GM12878 (cell line): ENCODE results near the gene KLHL24. TPM values are rescaled to one million over a fixed set of nuclear protein-coding genes. Genes with fewer than 3 reads are reported as not detected.

Experiments used
- ATAC-seq: fragments of 200-7000 bp; cut with Tn5 transposase; 3 replicates; pipeline ENCODE4 v1.9.1; 2020; ENCODE audit warnings: mild to moderate bottlenecking, moderate library complexity
- BruUV-seq: library from RNA; stranded (reverse); fragments of 400-500 nt; replicated peaks from 2 replicates; lab custom pipeline; 2021; lab: Mats Ljungman, UMichigan
- CTCF ChIA-PET: fragments of 300-600 bp; sonication (Branson Sonifier 250); formaldehyde crosslinking; extraction: SDS; loops from one replicate; lab custom pipeline; 2021; ENCODE audit warnings: inconsistent platforms; lab: Yijun Ruan, JAX
- POLR2A ChIA-PET: fragments of 350-600 bp; formaldehyde crosslinking; extraction: SDS; loops from one replicate; lab custom pipeline; 2021; ENCODE audit warnings: inconsistent platforms; lab: Charles Lee
- RAD21 ChIA-PET: fragments of 300-600 bp; sonication (Branson Sonifier 250); formaldehyde crosslinking; loops from one replicate; lab custom pipeline; 2023; ENCODE audit warnings: antibody characterized with exemption; ENCODE audit not compliant: unreplicated experiment; lab: Charles Lee
- SMC1A ChIA-PET: fragments of 300-600 bp; sonication (Branson Sonifier 250); formaldehyde crosslinking; loops from one replicate; lab custom pipeline; 2023; ENCODE audit not compliant: unreplicated experiment, uncharacterized antibody; lab: Charles Lee
- DNase-seq: peaks from one replicate; pipeline ENCODE4 v3.0.0-alpha.2; 2011; ENCODE audit warnings: low read depth, low spot score
- FAIRE-seq: peaks from 3 replicates; lab custom pipeline; 2011; peaks lifted over from hg19 to GRCh38; lab: Jason Lieb, UNC
- H2AFZ ChIP-seq: 2 replicates; pipeline ENCODE4 v1.6.0; 2011; ENCODE audit warnings: low read depth, low read length, control low read depth; ENCODE audit not compliant: control insufficient read depth
- H3K27ac ChIP-seq: 2 replicates; pipeline ENCODE4 v1.5.1; 2011; ENCODE audit warnings: control low read depth; ENCODE audit not compliant: control insufficient read depth, insufficient read depth
- H3K27me3 ChIP-seq, 2 experiments: replicated peaks in 1 of 2; 2 replicates each; pipeline versions ENCODE4 v1.6.0 to v1.6.1; 2011; ENCODE audit warnings: low read length in 1 of 2; ENCODE audit not compliant: control insufficient read depth in 2 of 2, insufficient read depth in 2 of 2
- H3K36me3 ChIP-seq, 2 experiments: 2 replicates each; pipeline ENCODE4 v1.5.1; 2011; ENCODE audit warnings: low read length in 1 of 2; ENCODE audit not compliant: control insufficient read depth in 2 of 2, insufficient read depth in 2 of 2
- H3K4me1 ChIP-seq: 2 replicates; pipeline ENCODE4 v1.6.1; 2011; ENCODE audit warnings: mild to moderate bottlenecking, low read length, moderate library complexity, mixed read lengths; ENCODE audit not compliant: control insufficient read depth, insufficient read depth
- H3K4me2 ChIP-seq: 2 replicates; pipeline ENCODE4 v1.6.0; 2011; ENCODE audit warnings: control low read depth; ENCODE audit not compliant: control insufficient read depth, insufficient read depth
- H3K4me3 ChIP-seq: fragments of 200-600 bp; sonication (generic); 2 replicates; pipeline ENCODE4 v1.5.1; 2016
- H3K79me2 ChIP-seq: 2 replicates; pipeline ENCODE4 v1.6.0; 2011; ENCODE audit warnings: low read length; ENCODE audit not compliant: control insufficient read depth, insufficient read depth
- H3K9ac ChIP-seq: 2 replicates; pipeline ENCODE4 v1.8.0; 2011; ENCODE audit warnings: low read length, control low read depth, mixed read lengths; ENCODE audit not compliant: control insufficient read depth, insufficient read depth
- H3K9me3 ChIP-seq: replicated peaks from 3 replicates; pipeline ENCODE4 v1.5.1; 2011; ENCODE audit warnings: mild to moderate bottlenecking, low read length; ENCODE audit not compliant: control insufficient read depth, insufficient read depth
- H4K20me1 ChIP-seq: 2 replicates; pipeline ENCODE4 v1.6.0; 2011; ENCODE audit not compliant: control insufficient read depth, insufficient read depth
- BMI1 ChIP-seq: fragments of 450-650 bp; IDR thresholded peaks from 2 replicates; pipeline ENCODE4 v1.6.1; 2016; ENCODE audit warnings: mild to moderate bottlenecking, moderate library complexity, borderline replicate concordance
- CBX3 ChIP-seq: fragments of 200-600 bp; sonication (generic); IDR thresholded peaks from 2 replicates; pipeline ENCODE4 v1.6.1; 2016; ENCODE audit warnings: low read depth, borderline replicate concordance
- CHD2 ChIP-seq: IDR thresholded peaks from 2 replicates; pipeline ENCODE4 v1.6.1; 2011; ENCODE audit warnings: low read depth, low read length, improper control_type of control experiment, borderline replicate concordance
- EZH2 ChIP-seq: IDR thresholded peaks from 2 replicates; pipeline ENCODE4 v1.6.1; 2012; ENCODE audit warnings: low read depth, mild to moderate bottlenecking, control low read depth, inconsistent platforms, low read length, borderline replicate concordance; ENCODE audit not compliant: control insufficient read depth
- HDAC2 ChIP-seq: fragments of 200-600 bp; sonication (generic); IDR thresholded peaks from 2 replicates; pipeline ENCODE4 v1.6.1; 2017
- MEF2A ChIP-seq: IDR thresholded peaks from 2 replicates; pipeline ENCODE4 v1.6.1; 2011; ENCODE audit warnings: low read depth, mild to moderate bottlenecking, low read length, moderate library complexity; ENCODE audit not compliant: insufficient read depth
- NR2C1 ChIP-seq: fragments of 450-650 bp; IDR thresholded peaks from 2 replicates; pipeline ENCODE4 v1.6.1; 2017; ENCODE audit warnings: antibody characterized with exemption, mild to moderate bottlenecking, moderate library complexity
- PAX5 ChIP-seq: IDR thresholded peaks from 2 replicates; pipeline ENCODE4 v1.6.1; 2011; ENCODE audit warnings: low read depth, low read length, borderline replicate concordance
- PAX8 ChIP-seq: fragments of 450-650 bp; IDR thresholded peaks from 2 replicates; pipeline ENCODE4 v1.6.1; 2017; ENCODE audit warnings: mild to moderate bottlenecking, moderate library complexity
- PML ChIP-seq: IDR thresholded peaks from 2 replicates; pipeline ENCODE4 v1.6.1; 2012; ENCODE audit warnings: low read length, inconsistent platforms
- RBBP5 ChIP-seq: fragments of 200-600 bp; sonication (generic); conservative IDR thresholded peaks from 2 replicates; pipeline ENCODE4 v1.6.1; 2016
- ZNF207 ChIP-seq: fragments of 450-650 bp; IDR thresholded peaks from 2 replicates; pipeline ENCODE4 v1.6.1; 2014; ENCODE audit warnings: antibody characterized with exemption, mild to moderate bottlenecking, borderline replicate concordance
- WGBS: methylation state at CpG from one replicate; pipeline ENCODE4 v1.1.6; 2016; ENCODE audit warnings: low lambda C conversion rate; ENCODE audit not compliant: insufficient replicate concordance, insufficient coverage; ENCODE audit errors: missing lambda C conversion rate; 5-methylcytosine and 5-hydroxymethylcytosine counted together
- in situ Hi-C: fragments of 300-500 bp; cut with MboI; formaldehyde crosslinking; loops from 9 replicates; pipeline ENCODE4 v1.14.3; 2018; ENCODE audit warnings: mixed read lengths
- intact Hi-C: fragments of 100-400 bp; cut with micrococcal nuclease; formaldehyde crosslinking; loops from one replicate; pipeline ENCODE4 v1.14.2; 2022; ENCODE audit not compliant: unreplicated experiment
- polyA plus RNA-seq, 11 experiments: library from polyadenylated mRNA; depleted of rRNA in 4 of 11; unstranded in 6 of 11; stranded (reverse) in 5 of 11; fragments of >200 nt; fragmentation: Nextera tagmentation in 4 of 11; fragmentation: Illumina TruSeq in 1 of 11; extraction: Ambion mirVana in 4 of 11; extraction: Trizol in 1 of 11; gene quantifications; 1 replicate in 1 of 11; 2 replicates in 10 of 11; pipeline versions ENCODE4 v1.2.1 to v1.2.3, GENCODE V29; 2011 to 2016; ENCODE audit warnings: inconsistent platforms in 2 of 11, missing spikeins in 2 of 11, low read depth in 1 of 11
- total RNA-seq, 4 experiments: library from RNA; depleted of rRNA in 3 of 4; stranded (reverse); fragments of >200 nt in 3 of 4; fragmentation: Illumina TruSeq in 1 of 4; extraction: Trizol in 1 of 4; gene quantifications; 2 replicates each; pipeline versions ENCODE4 v1.2.1 to v1.2.3, GENCODE V29; 2013 to 2021
- TF ChIP-seq, protein P1 (sequence below): fragments of 450-650 bp; IDR thresholded peaks from 2 replicates; pipeline ENCODE4 v1.6.1; 2017; ENCODE audit warnings: borderline replicate concordance
- TF ChIP-seq, protein P2 (sequence below): fragments of 450-650 bp; IDR thresholded peaks from 2 replicates; pipeline ENCODE4 v1.6.1; 2017; ENCODE audit warnings: mild to moderate bottlenecking, low read depth, inconsistent platforms; ENCODE audit not compliant: poor library complexity, severe bottlenecking
- TF ChIP-seq, protein P3 (sequence below): IDR thresholded peaks from 2 replicates; pipeline ENCODE4 v1.6.1; 2011; ENCODE audit warnings: borderline replicate concordance, low read depth, mild to moderate bottlenecking, moderate library complexity, low read length; ENCODE audit not compliant: insufficient read depth, poor library complexity, severe bottlenecking

The KLHL24 gene
- total and polyA plus RNA-seq, 10 of the 15 experiments (the other 5 are each of a cell fraction or from before 2014, with no cell fraction given) = 0.91 to 24.3 (median 5.3) TPM

DNA sequence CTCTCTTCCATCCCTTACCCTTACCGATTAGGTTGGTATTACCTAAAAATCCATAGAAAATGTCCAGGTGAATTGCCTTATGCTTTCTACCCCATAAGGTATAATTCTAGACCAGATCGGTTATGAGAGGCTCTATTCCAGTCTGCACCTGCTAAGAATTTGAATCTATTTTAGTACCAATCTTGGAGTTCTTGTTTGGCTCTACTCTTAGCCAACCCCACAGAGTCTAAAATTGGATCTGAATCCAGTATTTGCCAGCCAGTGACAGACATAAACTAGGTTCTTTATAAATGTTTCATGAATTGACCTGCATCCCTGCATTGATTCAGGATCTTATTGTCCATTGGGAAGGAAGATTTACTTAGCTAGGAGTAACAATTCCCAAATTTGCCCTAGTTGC is 6.5 kb downstream of the KLHL24 start:
- H3K9me3 ChIP-seq = no peaks in the 10 kb centered on the region
- H3K27me3 ChIP-seq = no peaks in the 10 kb centered on the region; a peak in 1 of 4 replicates
- ChIA-PET CTCF (interaction anchor here (1.1 kb wide), 1 partner anchor 20 kb away, joined by 3 read pairs; no protein-coding TSS in a partner anchor), POLR2A (interaction anchor here (0.7 to 1.0 kb wide), 2 partner anchors 59 to 220 kb away, joined by 3 to 6 read pairs; no protein-coding TSS in a partner anchor), SMC1A (interaction anchor here (0.6 to 1.0 kb wide), 2 partner anchors 57 to 105 kb away, joined by 3 to 4 read pairs; no protein-coding TSS in a partner anchor), RAD21 (interaction anchor here (0.6 kb wide), 1 partner anchor 50 kb away, joined by 3 read pairs; no protein-coding TSS in a partner anchor)
- ATAC-seq (no peak), FAIRE-seq (no peak), DNase-seq (no peak)
- WGBS = 93% methylated on average over 2 of the region's 2 CpGs
- H4K20me1 ChIP-seq = no peaks in the 10 kb centered on the region
- no peak overlapping the region for H3K4me3 ChIP-seq
- H3K9ac ChIP-seq = no peak overlapping the region
- H3K27ac ChIP-seq = no peak overlapping the region
- no peak overlapping the region for H3K4me2 ChIP-seq
- intact Hi-C loops = no loop called here
- TF ChIP-seq, protein P1, sequence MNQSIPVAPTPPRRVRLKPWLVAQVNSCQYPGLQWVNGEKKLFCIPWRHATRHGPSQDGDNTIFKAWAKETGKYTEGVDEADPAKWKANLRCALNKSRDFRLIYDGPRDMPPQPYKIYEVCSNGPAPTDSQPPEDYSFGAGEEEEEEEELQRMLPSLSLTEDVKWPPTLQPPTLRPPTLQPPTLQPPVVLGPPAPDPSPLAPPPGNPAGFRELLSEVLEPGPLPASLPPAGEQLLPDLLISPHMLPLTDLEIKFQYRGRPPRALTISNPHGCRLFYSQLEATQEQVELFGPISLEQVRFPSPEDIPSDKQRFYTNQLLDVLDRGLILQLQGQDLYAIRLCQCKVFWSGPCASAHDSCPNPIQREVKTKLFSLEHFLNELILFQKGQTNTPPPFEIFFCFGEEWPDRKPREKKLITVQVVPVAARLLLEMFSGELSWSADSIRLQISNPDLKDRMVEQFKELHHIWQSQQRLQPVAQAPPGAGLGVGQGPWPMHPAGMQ = no peak
- no peak for TF ChIP-seq PML
- no peak for TF ChIP-seq BMI1
- TF ChIP-seq MEF2A = no peak
- TF ChIP-seq RBBP5 = no peak
- TF ChIP-seq NR2C1 = no peak
- no peak for TF ChIP-seq CBX3
- no peak for TF ChIP-seq CHD2
- TF ChIP-seq, protein P2, sequence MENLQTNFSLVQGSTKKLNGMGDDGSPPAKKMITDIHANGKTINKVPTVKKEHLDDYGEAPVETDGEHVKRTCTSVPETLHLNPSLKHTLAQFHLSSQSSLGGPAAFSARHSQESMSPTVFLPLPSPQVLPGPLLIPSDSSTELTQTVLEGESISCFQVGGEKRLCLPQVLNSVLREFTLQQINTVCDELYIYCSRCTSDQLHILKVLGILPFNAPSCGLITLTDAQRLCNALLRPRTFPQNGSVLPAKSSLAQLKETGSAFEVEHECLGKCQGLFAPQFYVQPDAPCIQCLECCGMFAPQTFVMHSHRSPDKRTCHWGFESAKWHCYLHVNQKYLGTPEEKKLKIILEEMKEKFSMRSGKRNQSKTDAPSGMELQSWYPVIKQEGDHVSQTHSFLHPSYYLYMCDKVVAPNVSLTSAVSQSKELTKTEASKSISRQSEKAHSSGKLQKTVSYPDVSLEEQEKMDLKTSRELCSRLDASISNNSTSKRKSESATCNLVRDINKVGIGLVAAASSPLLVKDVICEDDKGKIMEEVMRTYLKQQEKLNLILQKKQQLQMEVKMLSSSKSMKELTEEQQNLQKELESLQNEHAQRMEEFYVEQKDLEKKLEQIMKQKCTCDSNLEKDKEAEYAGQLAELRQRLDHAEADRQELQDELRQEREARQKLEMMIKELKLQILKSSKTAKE = no peak
- TF ChIP-seq ZNF207 = no peak
- TF ChIP-seq PAX5 = no peak
- no peak for TF ChIP-seq EZH2
- TF ChIP-seq, protein P3, sequence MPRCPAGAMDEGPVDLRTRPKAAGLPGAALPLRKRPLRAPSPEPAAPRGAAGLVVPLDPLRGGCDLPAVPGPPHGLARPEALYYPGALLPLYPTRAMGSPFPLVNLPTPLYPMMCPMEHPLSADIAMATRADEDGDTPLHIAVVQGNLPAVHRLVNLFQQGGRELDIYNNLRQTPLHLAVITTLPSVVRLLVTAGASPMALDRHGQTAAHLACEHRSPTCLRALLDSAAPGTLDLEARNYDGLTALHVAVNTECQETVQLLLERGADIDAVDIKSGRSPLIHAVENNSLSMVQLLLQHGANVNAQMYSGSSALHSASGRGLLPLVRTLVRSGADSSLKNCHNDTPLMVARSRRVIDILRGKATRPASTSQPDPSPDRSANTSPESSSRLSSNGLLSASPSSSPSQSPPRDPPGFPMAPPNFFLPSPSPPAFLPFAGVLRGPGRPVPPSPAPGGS = no peak
- no peak for TF ChIP-seq PAX8
- no peak for TF ChIP-seq HDAC2
- H3K79me2 ChIP-seq = no peaks in the 10 kb centered on the region
- in situ Hi-C loops = no loop called here
- H2AFZ ChIP-seq = no peak overlapping the region
- H3K36me3 ChIP-seq = no peaks in the 10 kb centered on the region
- peaks cover 11% of the 10 kb centered on the region; the same call in 1 of the 2 replicates for H3K4me1 ChIP-seq
- no TSS peak for BruUV-seq
